Measurements from ENCODE around the gene RHOD. TPM values are rescaled to one million over a fixed set of nuclear protein-coding genes. Genes with fewer than 3 reads are reported as not detected.
A peak's percentile ranks its signal among the peaks of the same experiment; 100 is the strongest.

RHOD gene
- polyA plus RNA-seq, 1 donor (not counting 4 experiments of a cell fraction or from before 2014, with no cell fraction given), result 119 TPM

GRCh38 chr11:67023957-67024353 is 32.7 kb upstream of the RHOD start:
- dilution Hi-C loops (cut with MboI; ENCODE audit: extremely low pct_ligation_motif_present, low sequenced_read_pairs), result no loop called here
- Histone ChIP-seq H3K9me3 (ENCODE audit: control insufficient read depth, low read depth, low read length) (no peaks in the 10 kb centered on the region), H3K9me1 (ENCODE audit: control insufficient read depth, extremely low read depth, insufficient read depth, low read length) (no peaks in the 10 kb centered on the region), H3K4me2 (ENCODE audit: control insufficient read depth, extremely low read depth, insufficient read depth, low read depth, low read length) (peak overlapping the region; percentile 87), H4K20me1 (ENCODE audit: control insufficient read depth, extremely low read depth, insufficient read depth, low read length) (no peaks in the 10 kb centered on the region), H3K36me3 (ENCODE audit: control insufficient read depth in 2 of 2, extremely low read depth in 1 of 2, insufficient read depth in 2 of 2, low read length in 2 of 2) (no peaks in the 10 kb centered on the region), H3K27ac (ENCODE audit: control insufficient read depth, insufficient read depth, low read length) (no peak overlapping the region), H3K27me3 (ENCODE audit: control insufficient read depth, extremely low read depth, insufficient read depth, low read length) (peaks cover 26% of the 10 kb centered on the region), H3K4me1 (ENCODE audit: control insufficient read depth, extremely low read depth, insufficient read depth, low read length) (peaks cover 37% of the 10 kb centered on the region), H3K9ac (ENCODE audit: control insufficient read depth, extremely low read depth, insufficient read depth, low read length) (no peak overlapping the region), H3K79me2 (ENCODE audit: control insufficient read depth, insufficient read depth, low read length) (no peaks in the 10 kb centered on the region), H3K4me3 (ENCODE audit: control insufficient read depth in 2 of 3, extremely low read depth in 1 of 3, insufficient read depth in 2 of 3, low read depth in 1 of 3, low read length in 3 of 3) (no peak overlapping the region), H2AFZ (ENCODE audit: control insufficient read depth, low read length) (no peak overlapping the region)
- no peak for FAIRE-seq
- DNase-seq (ENCODE audit: low read depth, low spot score), result no peak
- TF ChIP-seq CTCF (optimal IDR thresholded peaks at IDR 0.05 in 1 of 3, IDR thresholded peaks at IDR 0.05 in 1 of 3, conservative IDR thresholded peaks at IDR 0.05 in 1 of 3; ENCODE audit: extremely low read depth in 1 of 3, insufficient read depth in 2 of 3, low read length in 3 of 3) (no peak), EZH2 (IDR thresholded peaks at IDR 0.05; ENCODE audit: low read length) (peak; percentile 6)

- peaks cover 37% of the 10 kb centered on the region for H3K4me1 ChIP-seq (ENCODE audit: control insufficient read depth, extremely low read depth, insufficient read depth, low read length)
- no peak for DNase-seq (ENCODE audit: low read depth, low spot score)
These were observed 32.2 kb upstream of the RHOD start for GRCh38 chr11:67024410-67024809.

More at GRCh38 chr11:67024410-67024809, 32.2 kb upstream of the RHOD start:
- no peak for TF ChIP-seq CTCF (optimal IDR thresholded peaks at IDR 0.05 in 1 of 3, IDR thresholded peaks at IDR 0.05 in 1 of 3, conservative IDR thresholded peaks at IDR 0.05 in 1 of 3; ENCODE audit: extremely low read depth in 1 of 3, insufficient read depth in 2 of 3, low read length in 3 of 3)
- no peak for TF ChIP-seq EZH2 (IDR thresholded peaks at IDR 0.05; ENCODE audit: low read length)
- H3K9ac ChIP-seq (ENCODE audit: control insufficient read depth, extremely low read depth, insufficient read depth, low read length), result no peak overlapping the region
- peaks cover 26% of the 10 kb centered on the region for H3K27me3 ChIP-seq (ENCODE audit: control insufficient read depth, extremely low read depth, insufficient read depth, low read length)
- H3K36me3 ChIP-seq (ENCODE audit: control insufficient read depth in 2 of 2, extremely low read depth in 1 of 2, insufficient read depth in 2 of 2, low read length in 2 of 2), result no peaks in the 10 kb centered on the region
- no peaks in the 10 kb centered on the region for H3K79me2 ChIP-seq (ENCODE audit: control insufficient read depth, insufficient read depth, low read length)
- FAIRE-seq, result no peak
- dilution Hi-C loops (cut with MboI; ENCODE audit: extremely low pct_ligation_motif_present, low sequenced_read_pairs), result no loop called here
- H3K4me2 ChIP-seq (ENCODE audit: control insufficient read depth, extremely low read depth, insufficient read depth, low read depth, low read length), result no peak overlapping the region
- H3K27ac ChIP-seq (ENCODE audit: control insufficient read depth, insufficient read depth, low read length), result no peak overlapping the region
- H3K9me1 ChIP-seq (ENCODE audit: control insufficient read depth, extremely low read depth, insufficient read depth, low read length), result no peaks in the 10 kb centered on the region
- no peaks in the 10 kb centered on the region for H3K9me3 ChIP-seq (ENCODE audit: control insufficient read depth, low read depth, low read length)
- no peak overlapping the region for H2AFZ ChIP-seq (ENCODE audit: control insufficient read depth, low read length)
- H4K20me1 ChIP-seq (ENCODE audit: control insufficient read depth, extremely low read depth, insufficient read depth, low read length), result no peaks in the 10 kb centered on the region
- H3K4me3 ChIP-seq (ENCODE audit: control insufficient read depth in 2 of 3, extremely low read depth in 1 of 3, insufficient read depth in 2 of 3, low read depth in 1 of 3, low read length in 3 of 3), result no peak overlapping the region

All from keratinocyte (primary cell).